Thyroid gland (tissue), 4 donors: ENCODE measurements around the gene TEX9.

Experiments used
- CTCF ChIP-seq, 6 experiments: fragments of 200-600 bp in 3 of 6; fragments of 450-650 bp in 3 of 6; sonication (generic) in 3 of 6; IDR thresholded peaks; one replicate each; pipeline ENCODE4 v1.5.1; 2016 to 2019; ENCODE audit warnings: antibody characterized with exemption in 6 of 6, mild to moderate bottlenecking in 2 of 6, inconsistent platforms in 1 of 6, moderate library complexity in 1 of 6
- POLR2A ChIP-seq, 2 donors: fragments of 450-650 bp; IDR thresholded peaks; one replicate each; pipeline ENCODE4 v1.6.1; 2017; ENCODE audit warnings: antibody characterized with exemption in 2 of 2, mild to moderate bottlenecking in 2 of 2, moderate library complexity in 1 of 2

- TF ChIP-seq CTCF (IDR thresholded peaks at IDR 0.05) = no peak
- TF ChIP-seq POLR2A (IDR thresholded peaks at IDR 0.05) = no peak
Measured at GRCh38 chr15:56472278-56472677, 107.1 kb downstream of the TEX9 start.
